GM19452 (cell line): ENCODE measurements around the gene ZPR1.
"Not testable (repeated sequence)": the region's sequence is repeated elsewhere in the genome, so short reads cannot be mapped to it uniquely, and the experiment has no call there.

Experiments used
- ATAC-seq: cut with Tn5 transposase; IDR thresholded peaks from one replicate; pipeline ENCODE4 v1.9.1; 2021; ENCODE audit not compliant: unreplicated experiment

The ZPR1 gene

GRCh38 chr11:116762132-116762531, 25.7 kb downstream of the ZPR1 start:
- no peak for ATAC-seq

GRCh38 chr11:116756044-116756443, 31.8 kb downstream of the ZPR1 start:
- ATAC-seq = not testable (repeated sequence)

- ATAC-seq = no peak
These were observed 37.6 kb downstream of the ZPR1 start for GRCh38 chr11:116750070-116750718.

DNA sequence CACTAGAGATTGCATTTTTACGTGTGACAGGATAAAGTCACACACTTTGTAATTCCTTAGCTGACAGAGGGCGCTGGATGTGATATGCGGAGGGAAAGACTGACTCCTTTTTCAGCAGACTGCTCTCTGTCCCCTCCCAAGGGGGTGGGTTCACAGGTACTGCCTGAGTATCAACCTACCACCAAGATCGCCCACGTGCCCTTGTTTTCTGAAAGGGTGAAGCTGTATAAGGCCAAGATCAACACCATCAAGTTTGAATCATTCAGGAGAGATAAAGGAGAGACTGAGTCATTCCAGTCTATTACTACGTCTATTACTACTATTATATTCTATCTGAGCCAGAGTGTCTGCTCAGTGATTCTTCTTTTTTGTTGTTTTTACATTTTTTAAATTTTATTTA, 45.7 kb downstream of the ZPR1 start:
- no peak for ATAC-seq

- no peak for ATAC-seq
These were observed 47.1 kb downstream of the ZPR1 start for GRCh38 chr11:116740741-116741140.

GRCh38 chr11:116738975-116739374, 48.8 kb downstream of the ZPR1 start:
- ATAC-seq = no peak

- no peak for ATAC-seq
These were observed 51.1 kb downstream of the ZPR1 start for GRCh38 chr11:116736763-116737162.

- no peak for ATAC-seq
These were observed 53.8 kb downstream of the ZPR1 start for GRCh38 chr11:116733969-116734508.

GRCh38 chr11:116733043-116733755, 54.6 kb downstream of the ZPR1 start:
- no peak for ATAC-seq

- ATAC-seq = no peak
These were observed 55.4 kb downstream of the ZPR1 start for GRCh38 chr11:116732271-116733042.

DNA sequence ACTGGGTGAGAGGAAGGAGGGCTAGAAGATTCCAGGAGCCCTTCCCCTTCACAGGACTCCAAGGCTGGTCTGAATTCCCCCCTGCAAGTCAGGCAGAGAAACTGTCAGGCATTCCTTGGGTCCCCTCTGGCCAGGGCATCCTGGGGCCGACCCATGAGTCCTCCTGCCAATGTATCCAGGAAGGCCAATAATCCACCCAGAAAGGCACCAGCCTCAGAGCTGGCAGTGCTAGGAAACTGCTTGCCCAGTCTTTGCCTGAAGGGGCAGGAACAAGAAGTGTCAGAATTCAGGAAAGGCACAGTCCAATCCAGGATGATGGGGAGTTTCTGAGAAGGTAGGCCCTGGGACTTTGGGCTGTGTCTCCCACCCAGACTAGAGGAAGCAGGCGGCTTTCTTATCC, 56.0 kb downstream of the ZPR1 start:
- no peak for ATAC-seq

DNA sequence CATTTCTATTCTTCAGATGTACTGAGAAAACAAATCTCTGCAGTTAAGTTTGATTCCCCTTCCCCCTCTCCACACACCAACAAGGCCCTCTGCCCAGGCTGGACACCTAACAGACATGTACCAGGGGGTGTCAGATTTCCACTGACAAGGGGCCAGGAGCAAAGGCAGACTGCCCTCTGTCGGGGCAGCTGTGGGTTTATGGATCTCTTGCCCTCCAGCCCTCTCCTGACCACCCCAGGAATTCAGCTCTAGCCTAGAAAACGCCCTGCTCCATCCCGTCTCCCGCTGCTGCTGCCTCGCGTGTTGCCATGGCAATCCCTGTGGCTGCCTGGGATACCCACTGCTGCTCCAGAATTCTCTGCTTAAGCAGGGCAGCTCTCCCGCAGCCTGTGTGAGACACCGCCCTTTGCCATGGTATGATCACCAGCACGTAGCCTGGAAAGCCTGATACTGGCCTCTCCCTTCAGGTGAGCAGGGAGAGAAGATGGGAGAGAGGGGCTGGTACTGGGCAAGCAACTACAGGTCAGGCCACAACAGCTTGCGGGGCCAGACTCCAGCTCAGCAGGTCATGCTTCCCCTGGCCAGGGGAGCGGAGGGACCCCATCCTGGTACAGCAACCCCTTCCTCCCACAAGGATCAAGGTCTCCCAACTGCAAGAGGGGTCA, 56.6 kb downstream of the ZPR1 start:
- no peak for ATAC-seq

- no peak for ATAC-seq
These were observed 57.2 kb downstream of the ZPR1 start for GRCh38 chr11:116730601-116731000.

DNA sequence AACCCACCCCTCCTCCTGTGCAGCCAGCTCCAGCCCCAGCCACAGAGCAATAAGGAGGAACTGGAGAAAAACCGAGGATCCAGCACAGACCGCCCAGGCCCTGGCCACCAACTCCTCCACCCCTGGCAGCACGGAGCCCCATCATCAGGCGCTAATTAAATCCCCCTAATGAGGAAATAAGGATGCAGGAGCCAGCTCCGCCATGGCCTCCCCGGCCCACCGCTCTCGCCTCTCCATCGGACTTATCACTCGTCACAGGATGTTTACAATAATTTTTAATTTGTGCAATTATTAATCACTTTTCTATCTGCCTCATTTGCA, 57.6 kb downstream of the ZPR1 start:
- ATAC-seq = no peak

- no peak for ATAC-seq
These were observed 58.2 kb downstream of the ZPR1 start for GRCh38 chr11:116729501-116730240.

GRCh38 chr11:116727990-116728389, 59.8 kb downstream of the ZPR1 start:
- no peak for ATAC-seq

GRCh38 chr11:116725434-116726221, 62.2 kb downstream of the ZPR1 start:
- ATAC-seq = no peak

GRCh38 chr11:116724813-116725212, 63.0 kb downstream of the ZPR1 start:
- no peak for ATAC-seq
